Loucy (cell line): ENCODE results near the gene SQOR.

ENCODE experiments used
- H2AFZ ChIP-seq: fragments of 200-600 bp; sonication (generic); 2 replicates; pipeline ENCODE4 v1.6.0; 2016; ENCODE audit warnings: antibody characterized with exemption, mild to moderate bottlenecking, low read length, moderate library complexity
- H3F3A ChIP-seq: fragments of 200-600 bp; 2 replicates; pipeline ENCODE4 v1.6.0; 2016; ENCODE audit warnings: antibody characterized with exemption, low read depth, mild to moderate bottlenecking
- H3K27me3 ChIP-seq: fragments of 200-600 bp; sonication (generic); 2 replicates; pipeline ENCODE4 v1.6.1; 2014; ENCODE audit warnings: low read length, mild to moderate bottlenecking; ENCODE audit not compliant: insufficient read depth, poor library complexity, severe bottlenecking
- H3K36me3 ChIP-seq: fragments of 200-600 bp; sonication (generic); 2 replicates; pipeline ENCODE4 v1.6.1; 2016; ENCODE audit warnings: low read length; ENCODE audit not compliant: insufficient read depth
- H3K4me1 ChIP-seq: fragments of 200-600 bp; sonication (generic); 2 replicates; pipeline ENCODE4 v1.5.1; 2014; ENCODE audit warnings: low read length, mild to moderate bottlenecking; ENCODE audit not compliant: insufficient read depth, poor library complexity, severe bottlenecking
- H3K4me2 ChIP-seq: fragments of 200-600 bp; sonication (generic); 2 replicates; pipeline ENCODE4 v1.6.0; 2014; ENCODE audit warnings: antibody characterized with exemption, low read length, low read depth, mild to moderate bottlenecking; ENCODE audit not compliant: poor library complexity, severe bottlenecking
- H3K4me3 ChIP-seq: fragments of 200-600 bp; sonication (generic); 2 replicates; pipeline ENCODE4 v1.5.1; 2014; ENCODE audit warnings: low read length, mild to moderate bottlenecking, mixed read lengths; ENCODE audit not compliant: poor library complexity, severe bottlenecking
- H3K79me2 ChIP-seq: fragments of 200-600 bp; sonication (generic); 2 replicates; pipeline ENCODE4 v1.6.1; 2014; ENCODE audit warnings: low read length; ENCODE audit not compliant: insufficient read depth
- H3K9ac ChIP-seq: fragments of 200-600 bp; sonication (generic); 2 replicates; pipeline ENCODE4 v1.6.0; 2014; ENCODE audit warnings: mild to moderate bottlenecking, low read depth, low read length, moderate library complexity; ENCODE audit not compliant: poor library complexity, severe bottlenecking
- H3K9me2 ChIP-seq: fragments of 200-600 bp; sonication (generic); replicated peaks from 2 replicates; pipeline ENCODE4 v1.6.1; 2016; ENCODE audit warnings: low read depth, low read length, mixed read lengths
- H3K9me3 ChIP-seq: fragments of 200-600 bp; sonication (generic); 2 replicates; pipeline ENCODE4 v1.6.1; 2014; ENCODE audit warnings: mild to moderate bottlenecking, antibody characterized with exemption, low read length, low read depth; ENCODE audit not compliant: insufficient read depth
- H4K20me1 ChIP-seq: fragments of 200-600 bp; sonication (generic); 2 replicates; pipeline ENCODE4 v1.6.0; 2014; ENCODE audit warnings: antibody characterized with exemption, low read length, mild to moderate bottlenecking; ENCODE audit not compliant: insufficient read depth, poor library complexity, severe bottlenecking
- EZH2phosphoT487 ChIP-seq: fragments of 200-600 bp; IDR thresholded peaks from 2 replicates; pipeline ENCODE4 v1.6.1; 2018; ENCODE audit warnings: antibody characterized with exemption, mild to moderate bottlenecking, moderate library complexity, borderline replicate concordance
- TF ChIP-seq, protein P1 (sequence below): fragments of 200-600 bp; sonication (generic); conservative IDR thresholded peaks from 2 replicates; pipeline ENCODE4 v1.5.1; 2014; ENCODE audit warnings: mild to moderate bottlenecking, antibody characterized with exemption, low read length

SQOR gene

DNA sequence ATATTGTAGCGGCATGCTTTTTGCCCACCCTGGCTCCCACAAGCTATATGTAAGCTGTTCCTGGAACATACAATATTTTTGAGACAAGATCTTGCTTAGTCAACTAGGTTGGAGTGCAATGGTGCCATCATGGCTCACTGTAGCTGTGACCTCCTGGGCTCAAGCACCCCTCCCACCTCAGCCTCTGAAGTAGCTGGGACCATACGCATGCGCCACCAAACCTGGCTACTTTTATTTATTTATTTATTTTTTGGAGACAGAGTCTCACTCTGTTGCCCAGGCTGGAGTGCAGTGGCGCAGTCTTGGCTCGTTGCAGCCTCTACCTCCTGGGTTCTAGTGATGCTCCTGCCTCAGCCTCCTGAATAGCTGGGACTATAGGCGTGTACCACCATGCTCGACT is 6.7 kb upstream of the SQOR start:
- Histone ChIP-seq H3F3A (no peaks in the 10 kb centered on the region), H3K27me3 (no peaks in the 10 kb centered on the region), H3K4me3 (no peak overlapping the region), H3K9me3 (peaks cover 9% of the 10 kb centered on the region; the same call in 1 of the 2 replicates), H2AFZ (no peak overlapping the region), H4K20me1 (no peaks in the 10 kb centered on the region), H3K79me2 (no peaks in the 10 kb centered on the region), H3K9ac (no peak overlapping the region), H3K36me3 (no peaks in the 10 kb centered on the region), H3K4me1 (no peaks in the 10 kb centered on the region), H3K4me2 (no peak overlapping the region), H3K9me2 (no peaks in the 10 kb centered on the region)
- TF ChIP-seq, protein P1, sequence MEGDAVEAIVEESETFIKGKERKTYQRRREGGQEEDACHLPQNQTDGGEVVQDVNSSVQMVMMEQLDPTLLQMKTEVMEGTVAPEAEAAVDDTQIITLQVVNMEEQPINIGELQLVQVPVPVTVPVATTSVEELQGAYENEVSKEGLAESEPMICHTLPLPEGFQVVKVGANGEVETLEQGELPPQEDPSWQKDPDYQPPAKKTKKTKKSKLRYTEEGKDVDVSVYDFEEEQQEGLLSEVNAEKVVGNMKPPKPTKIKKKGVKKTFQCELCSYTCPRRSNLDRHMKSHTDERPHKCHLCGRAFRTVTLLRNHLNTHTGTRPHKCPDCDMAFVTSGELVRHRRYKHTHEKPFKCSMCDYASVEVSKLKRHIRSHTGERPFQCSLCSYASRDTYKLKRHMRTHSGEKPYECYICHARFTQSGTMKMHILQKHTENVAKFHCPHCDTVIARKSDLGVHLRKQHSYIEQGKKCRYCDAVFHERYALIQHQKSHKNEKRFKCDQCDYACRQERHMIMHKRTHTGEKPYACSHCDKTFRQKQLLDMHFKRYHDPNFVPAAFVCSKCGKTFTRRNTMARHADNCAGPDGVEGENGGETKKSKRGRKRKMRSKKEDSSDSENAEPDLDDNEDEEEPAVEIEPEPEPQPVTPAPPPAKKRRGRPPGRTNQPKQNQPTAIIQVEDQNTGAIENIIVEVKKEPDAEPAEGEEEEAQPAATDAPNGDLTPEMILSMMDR: no peak
- TF ChIP-seq EZH2phosphoT487: no peak

DNA sequence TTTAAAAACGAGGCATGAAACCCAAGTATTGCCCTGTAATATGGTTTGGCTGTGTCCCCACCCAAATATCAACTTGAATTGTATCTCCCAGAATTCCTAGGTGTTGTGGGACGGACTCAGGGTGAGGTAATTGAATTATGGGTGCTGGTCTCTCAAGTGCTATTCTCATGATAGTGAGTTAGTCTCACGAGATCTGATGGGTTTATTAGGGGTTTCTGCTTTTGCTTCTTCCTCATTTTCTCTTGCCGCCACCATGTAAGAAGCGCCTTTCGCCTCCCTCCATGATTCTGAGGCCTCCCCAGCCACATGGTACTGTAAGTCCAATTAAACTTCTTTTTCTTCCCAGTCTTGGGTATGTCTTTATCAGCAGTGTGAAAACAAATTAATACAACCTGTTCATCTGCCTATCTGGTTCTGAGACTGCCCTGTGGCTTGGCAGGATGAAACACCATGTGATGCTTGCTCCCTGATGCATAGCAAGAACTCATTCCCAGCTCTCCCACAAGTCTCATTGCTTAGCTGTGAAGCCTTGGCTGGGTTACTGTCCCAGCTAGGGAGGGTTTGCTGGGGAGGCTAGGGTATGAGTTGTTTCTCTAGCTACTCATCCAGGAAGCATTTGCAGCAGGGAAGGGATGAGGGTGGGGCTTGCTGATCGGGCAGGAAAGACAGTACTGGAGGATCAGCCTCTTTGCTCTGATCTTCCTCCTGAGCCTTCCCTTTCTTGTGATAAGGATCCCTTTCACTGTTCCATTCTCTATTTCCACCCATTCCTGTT is 3.7 kb upstream of the SQOR start:
- H3K4me2 ChIP-seq: no peak overlapping the region
- peaks cover 6% of the 10 kb centered on the region; the same call in 1 of the 2 replicates for H3K9me3 ChIP-seq
- H3K9ac ChIP-seq: no peak overlapping the region
- no peak overlapping the region for H3K4me3 ChIP-seq
- no peaks in the 10 kb centered on the region for H3K36me3 ChIP-seq
- peaks cover 7% of the 10 kb centered on the region for H3K27me3 ChIP-seq
- 0 out of 2 replicates have a peak, but pooled peaks cover 3% of the 10 kb centered on the region for H3F3A ChIP-seq
- no peak overlapping the region; the same call in 1 of the 2 replicates for H2AFZ ChIP-seq
- H4K20me1 ChIP-seq: no peaks in the 10 kb centered on the region
- TF ChIP-seq, protein P1: no peak
- TF ChIP-seq EZH2phosphoT487: no peak
- H3K79me2 ChIP-seq: no peaks in the 10 kb centered on the region
- no peaks in the 10 kb centered on the region for H3K9me2 ChIP-seq
- peaks cover 12% of the 10 kb centered on the region for H3K4me1 ChIP-seq

DNA sequence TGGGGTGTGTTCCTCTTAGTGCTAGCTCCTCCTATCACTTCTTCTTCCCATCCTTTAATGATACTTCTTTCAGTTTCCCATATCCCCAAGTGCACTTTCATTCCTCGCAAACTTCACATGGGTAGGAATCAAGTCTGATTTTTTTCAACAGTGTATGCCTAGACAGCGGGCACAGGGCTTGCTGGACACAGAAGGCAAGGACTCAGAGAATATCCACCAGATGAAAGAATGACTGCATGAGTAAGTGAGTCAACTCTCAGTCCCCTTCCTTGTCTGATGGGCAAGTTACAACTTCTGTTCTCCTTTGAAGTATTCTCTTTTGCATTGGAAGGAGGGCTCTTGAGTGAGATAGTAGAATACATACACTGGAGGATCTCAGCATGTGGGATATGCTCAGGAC is 3.1 kb upstream of the SQOR start:
- TF ChIP-seq, protein P1: no peak
- no peak for TF ChIP-seq EZH2phosphoT487
- H3K4me3 ChIP-seq: no peak overlapping the region
- H3K9me3 ChIP-seq: peaks cover 4% of the 10 kb centered on the region; the same call in 1 of the 2 replicates
- no peak overlapping the region for H3K9ac ChIP-seq
- H4K20me1 ChIP-seq: no peaks in the 10 kb centered on the region
- no peaks in the 10 kb centered on the region for H3K9me2 ChIP-seq
- H3K36me3 ChIP-seq: no peaks in the 10 kb centered on the region
- H3F3A ChIP-seq: 0 out of 2 replicates have a peak, but pooled peaks cover 3% of the 10 kb centered on the region
- H2AFZ ChIP-seq: no peak overlapping the region; the same call in 1 of the 2 replicates
- no peaks in the 10 kb centered on the region for H3K79me2 ChIP-seq
- peaks cover 7% of the 10 kb centered on the region for H3K27me3 ChIP-seq
- peaks cover 12% of the 10 kb centered on the region for H3K4me1 ChIP-seq
- no peak overlapping the region for H3K4me2 ChIP-seq
